ENCODE measurements around the gene PDAP1. TPM values are rescaled to one million over a fixed set of nuclear protein-coding genes. Genes with fewer than 3 reads are reported as not detected.
A peak's percentile ranks its signal among the peaks of the same experiment; 100 is the strongest.

Gene PDAP1
- 83.9 and 87.2 TPM in 2 replicates for total RNA-seq (2022)
- percentile 83 among the genes with signal in this experiment for Bru-seq, nascent RNA
- BruChase-seq, experiment 1, labeled RNA remaining after a 6-hour chase = percentile 93 among the genes with signal in this experiment
- BruChase-seq, experiment 2, labeled RNA remaining after a 2-hour chase = percentile 89 among the genes with signal in this experiment
- long read RNA-seq, partial matches to known transcripts = 1 of 13 reads
- long read RNA-seq, other reads (novel, unspliced or antisense) = 8 of 13 reads

GRCh38 chr7:99408379-99409191 lies at the start of gene PDAP1, which contains the start of gene BUD31:
Gene PDAP1 (minus strand): TSS chr7:99408597. CDS start chr7:99408548, 49 bp downstream.
Gene BUD31 (plus strand): TSS chr7:99408969. CDS start chr7:99411093, 2,124 bp downstream.
- peaks cover 64% of the 10 kb centered on the region for H3K36me3 Mint-ChIP-seq (ENCODE audit: insufficient read depth, unreplicated experiment)
- TF ChIP-seq CTCF (IDR thresholded peaks at IDR 0.05; ENCODE audit: unreplicated experiment) = no peak
- DNase-seq = peak; percentile 87
- no peaks in the 10 kb centered on the region for H3K9me3 Mint-ChIP-seq (ENCODE audit: low read depth, unreplicated experiment)
- CTCF ChIA-PET = interaction anchor here (0.6 to 1.2 kb wide), 2 partner anchors 9 to 27 kb away, joined by 3 read pairs; no protein-coding TSS in a partner anchor
- no TSS peak for BruUV-seq (replicated peaks)
- H3K27ac Mint-ChIP-seq (ENCODE audit: unreplicated experiment) = peak within 1 kb of the TSS; percentile 89
- no peaks in the 10 kb centered on the region for H3K27me3 Mint-ChIP-seq (ENCODE audit: unreplicated experiment)
- peak within 1 kb of the TSS; percentile 92 for H3K4me3 Mint-ChIP-seq (ENCODE audit: low read depth, unreplicated experiment)
- intact Hi-C loops (cut with micrococcal nuclease; ENCODE audit: unreplicated experiment) = no loop called here
- H3K4me1 Mint-ChIP-seq (ENCODE audit: low read depth, unreplicated experiment) = peaks cover 5% of the 10 kb centered on the region

GRCh38 chr7:99457650-99458493 lies 49.5 kb upstream of the PDAP1 start:
- peaks cover 33% of the 10 kb centered on the region for H3K36me3 Mint-ChIP-seq (ENCODE audit: insufficient read depth, unreplicated experiment)
- no peak for TF ChIP-seq CTCF (IDR thresholded peaks at IDR 0.05; ENCODE audit: unreplicated experiment)
- H3K4me1 Mint-ChIP-seq (ENCODE audit: low read depth, unreplicated experiment) = no peaks in the 10 kb centered on the region
- no peak overlapping the region for H3K4me3 Mint-ChIP-seq (ENCODE audit: low read depth, unreplicated experiment)
- H3K9me3 Mint-ChIP-seq (ENCODE audit: low read depth, unreplicated experiment) = no peaks in the 10 kb centered on the region
- H3K27me3 Mint-ChIP-seq (ENCODE audit: unreplicated experiment) = no peaks in the 10 kb centered on the region
- H3K27ac Mint-ChIP-seq (ENCODE audit: unreplicated experiment) = no peak overlapping the region
- BruUV-seq (replicated peaks) = no TSS peak
- CTCF ChIA-PET = no interaction called here
- DNase-seq = no peak
- intact Hi-C loops (cut with micrococcal nuclease; ENCODE audit: unreplicated experiment) = no loop called here

- BruUV-seq (replicated peaks) = no TSS peak
Observed at GRCh38 chr7:99457050-99457649, 48.8 kb upstream of the PDAP1 start.

More at GRCh38 chr7:99457050-99457649, 48.8 kb upstream of the PDAP1 start:
- H3K9me3 Mint-ChIP-seq (ENCODE audit: low read depth, unreplicated experiment) = no peaks in the 10 kb centered on the region
- no peak for DNase-seq
- H3K27me3 Mint-ChIP-seq (ENCODE audit: unreplicated experiment) = no peaks in the 10 kb centered on the region
- H3K27ac Mint-ChIP-seq (ENCODE audit: unreplicated experiment) = no peak overlapping the region
- no peak overlapping the region for H3K4me3 Mint-ChIP-seq (ENCODE audit: low read depth, unreplicated experiment)
- H3K36me3 Mint-ChIP-seq (ENCODE audit: insufficient read depth, unreplicated experiment) = peaks cover 33% of the 10 kb centered on the region
- no peak for TF ChIP-seq CTCF (IDR thresholded peaks at IDR 0.05; ENCODE audit: unreplicated experiment)
- intact Hi-C loops (cut with micrococcal nuclease; ENCODE audit: unreplicated experiment) = no loop called here
- no peaks in the 10 kb centered on the region for H3K4me1 Mint-ChIP-seq (ENCODE audit: low read depth, unreplicated experiment)
- CTCF ChIA-PET = no interaction called here

All from Calu3 (cell line).